ENCODE results near the gene TEX22. TPM values are rescaled to one million over a fixed set of nuclear protein-coding genes. Genes with fewer than 3 reads are reported as not detected.
"Not testable (repeated sequence)": the region's sequence is repeated elsewhere in the genome, so short reads cannot be mapped to it uniquely, and the experiment has no call there.

The TEX22 gene
- 1 to 10 TPM in 5 of 12 donors, under 1 TPM in 5, not detected in 2; 0.11 to 2.3 (median 0.94) TPM for polyA plus RNA-seq (ENCODE audit: insufficient read length in 12 of 12)
- long read RNA-seq, donor 1, result 0 reads
- long read RNA-seq, donor 2, result 0 reads
- long read RNA-seq, donor 3, result 0 reads
- long read RNA-seq, donor 4, result 0 reads
- long read RNA-seq, donor 5, result 0 reads
- long read RNA-seq, donor 6, result 0 reads
- long read RNA-seq, donor 7, result 0 reads
- long read RNA-seq, donor 8, result 0 reads
- long read RNA-seq, donor 9, result 0 reads
- long read RNA-seq, donor 10, result 0 reads
- long read RNA-seq, donor 11, result 0 reads

- peak; percentile 91 for DNase-seq
Measured at GRCh38 chr14:105398044-105398725, at the start of gene TEX22. Gene TEX22 (plus strand): TSS chr14:105398538. CDS start chr14:105399341, 803 bp downstream.

DNA sequence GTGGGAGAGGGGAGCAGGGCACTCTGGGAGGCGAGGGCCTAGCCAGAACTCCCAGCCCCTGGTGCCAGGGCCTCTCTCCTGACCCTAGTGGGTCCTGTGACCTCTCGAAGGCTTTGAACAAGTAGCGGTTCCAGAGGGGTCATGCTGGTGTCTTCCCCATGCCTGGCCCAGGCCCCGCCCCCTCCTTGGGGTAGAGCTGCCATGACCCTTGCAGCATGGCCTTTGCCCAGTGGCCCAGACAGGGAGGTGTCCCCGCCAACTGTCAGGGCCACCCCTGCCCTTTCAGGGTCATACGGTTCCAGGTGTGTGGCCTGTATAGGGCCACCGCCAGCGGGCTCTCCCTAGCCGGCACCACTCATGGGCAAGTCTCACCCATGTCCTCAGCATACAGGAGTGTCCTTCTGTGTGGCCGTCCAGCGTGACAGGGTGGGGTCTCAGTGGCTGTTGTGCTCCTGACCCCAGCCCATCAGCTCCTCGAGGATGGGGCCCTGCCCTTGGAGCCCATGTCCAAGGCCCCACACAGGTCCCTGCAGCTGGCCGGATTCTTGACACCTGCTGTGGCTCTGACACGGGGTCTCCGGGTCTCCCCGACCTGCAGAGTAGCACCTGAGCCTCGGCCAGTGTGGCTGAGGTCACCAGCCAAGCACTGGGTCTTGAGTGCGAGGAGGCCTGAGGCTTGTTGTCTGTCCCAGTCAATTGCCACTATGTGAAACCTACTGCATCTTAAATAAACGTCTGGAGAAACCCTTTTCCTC is 49.2 kb upstream of the TEX22 start:
- no peak for DNase-seq

DNA sequence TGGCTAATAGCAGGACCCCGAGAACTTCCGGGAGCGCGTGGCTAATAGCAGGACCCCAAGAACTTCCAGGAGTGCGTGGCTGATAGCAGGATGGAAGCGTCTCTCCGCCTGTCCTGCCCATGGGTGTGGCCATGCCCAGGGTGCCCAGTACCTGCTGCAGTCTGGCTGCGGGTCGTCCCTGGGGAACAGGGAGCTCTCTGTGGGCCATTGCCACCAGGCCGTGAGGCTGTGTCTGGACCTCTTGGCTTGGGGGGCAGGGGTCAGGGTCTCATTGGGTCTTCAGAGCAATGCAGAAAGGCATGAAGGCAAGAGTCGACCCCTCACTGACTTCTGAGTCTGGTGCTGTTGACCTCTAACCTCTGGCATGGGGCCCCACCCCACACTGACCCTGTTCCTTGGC is 48.3 kb upstream of the TEX22 start:
- no peak for DNase-seq

GRCh38 chr14:105350450-105351244 is 47.7 kb upstream of the TEX22 start:
- no peak for DNase-seq

- DNase-seq, result no peak
Measured at GRCh38 chr14:105351410-105351809, 46.9 kb upstream of the TEX22 start.

DNA sequence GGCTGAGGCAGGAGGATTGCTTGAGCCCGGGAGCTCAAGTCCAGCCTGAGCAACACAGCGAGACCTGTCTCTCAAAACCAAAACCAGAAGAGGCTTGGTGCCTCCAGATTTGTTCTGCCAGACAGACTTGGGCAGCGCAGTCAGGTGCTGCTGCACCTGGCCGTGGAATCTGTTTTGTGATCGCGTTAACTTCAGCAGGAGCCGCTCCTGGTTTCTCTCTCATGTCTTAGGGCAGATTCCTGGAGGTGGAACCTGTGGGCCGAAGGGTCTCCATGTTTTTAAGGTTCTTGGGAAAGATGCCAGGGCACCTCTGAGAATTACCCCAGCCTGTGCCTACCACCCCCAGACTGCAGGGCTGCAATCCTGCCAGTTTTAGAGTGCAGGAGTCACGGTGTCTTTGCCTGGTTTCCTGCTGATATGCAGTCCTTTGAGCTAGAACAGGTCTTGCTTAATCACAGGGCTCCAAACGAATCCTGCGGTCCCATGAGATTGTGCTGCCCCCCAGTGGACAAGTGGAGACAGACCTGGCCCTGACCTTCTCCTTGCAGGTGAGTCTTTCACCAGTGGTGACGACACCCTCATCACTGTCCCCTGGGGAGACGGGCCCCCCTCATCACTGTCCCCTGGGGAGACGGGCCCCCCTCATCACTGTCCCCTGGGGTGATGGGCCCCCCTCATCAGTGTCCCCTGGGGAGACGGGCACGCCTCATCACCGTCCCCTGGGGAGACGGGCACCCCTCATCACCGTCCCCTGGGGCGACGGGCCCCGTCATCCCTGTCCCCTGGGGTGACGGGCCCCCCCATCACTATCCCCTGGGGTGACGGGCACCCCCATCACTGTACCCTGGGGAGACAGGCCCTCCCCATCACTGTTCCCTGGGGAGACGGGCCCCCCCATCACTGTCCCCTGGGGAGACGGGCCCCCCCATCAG is 46.2 kb upstream of the TEX22 start:
- DNase-seq, result peak; percentile 81

DNA sequence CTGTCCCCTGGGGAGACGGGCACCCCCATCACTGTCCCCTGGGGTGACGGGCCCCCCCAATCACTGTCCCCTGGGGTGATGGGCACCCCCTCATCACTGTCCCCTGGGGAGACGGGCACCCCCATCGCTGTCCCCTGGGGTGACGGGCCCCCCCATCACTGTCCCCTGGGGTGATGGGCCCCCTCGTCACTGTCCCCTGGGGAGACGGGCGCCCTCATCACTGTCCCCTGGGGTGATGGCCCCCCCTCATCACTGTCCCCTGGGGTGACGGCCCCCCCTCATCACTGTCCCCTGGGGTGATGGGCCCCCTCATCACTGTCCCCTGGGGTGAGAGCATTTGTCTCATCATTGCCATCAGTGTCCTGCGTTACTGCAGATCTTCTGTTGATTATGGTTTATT is 45.2 kb upstream of the TEX22 start:
- no peak for DNase-seq

DNA sequence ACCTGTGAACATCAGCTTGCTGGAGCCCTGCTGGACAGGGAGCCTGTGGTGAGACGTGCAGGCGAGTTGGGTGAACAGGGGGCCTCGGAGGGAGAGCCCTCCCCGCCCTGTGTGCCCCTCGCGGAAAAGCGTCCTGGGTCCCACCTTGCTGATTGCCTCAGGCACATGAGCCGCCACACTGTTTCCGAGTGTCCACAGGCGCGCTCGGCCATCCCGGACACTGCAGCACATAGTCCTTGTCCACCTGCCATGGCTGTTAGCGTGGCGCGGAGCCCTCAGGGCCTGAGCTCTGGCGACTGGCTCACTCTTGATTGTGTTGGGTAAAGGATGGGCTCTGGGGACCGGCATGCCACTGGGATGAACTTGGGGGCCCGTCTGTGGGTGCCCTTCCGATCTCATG is 43.8 kb upstream of the TEX22 start:
- no peak for DNase-seq

DNA sequence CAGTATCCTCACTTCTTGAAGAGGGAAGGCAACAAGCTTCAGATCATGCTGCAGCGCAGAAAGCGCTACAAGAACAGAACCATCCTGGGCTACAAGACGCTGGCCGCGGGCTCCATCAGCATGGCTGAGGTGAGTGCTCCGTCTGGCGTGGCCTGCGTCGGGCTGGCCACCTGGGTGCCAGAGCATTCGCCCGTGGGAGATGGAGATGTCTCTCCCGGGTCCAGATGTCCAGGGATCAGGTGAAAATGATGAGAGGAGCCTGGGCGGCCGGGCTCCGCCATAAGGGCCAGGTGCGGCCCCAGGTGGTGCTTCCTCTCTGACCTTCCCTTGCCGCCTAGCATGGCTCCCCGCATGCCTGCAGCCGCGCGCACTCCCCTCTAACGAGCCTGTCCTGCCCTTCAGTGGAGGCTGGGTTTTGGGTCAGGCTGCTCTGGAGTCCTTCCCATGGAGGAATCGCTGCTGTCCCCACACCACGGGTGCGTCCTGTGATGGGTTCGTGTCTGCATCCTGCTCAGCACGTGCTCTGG is 43.2 kb upstream of the TEX22 start:
- DNase-seq, result no peak

DNA sequence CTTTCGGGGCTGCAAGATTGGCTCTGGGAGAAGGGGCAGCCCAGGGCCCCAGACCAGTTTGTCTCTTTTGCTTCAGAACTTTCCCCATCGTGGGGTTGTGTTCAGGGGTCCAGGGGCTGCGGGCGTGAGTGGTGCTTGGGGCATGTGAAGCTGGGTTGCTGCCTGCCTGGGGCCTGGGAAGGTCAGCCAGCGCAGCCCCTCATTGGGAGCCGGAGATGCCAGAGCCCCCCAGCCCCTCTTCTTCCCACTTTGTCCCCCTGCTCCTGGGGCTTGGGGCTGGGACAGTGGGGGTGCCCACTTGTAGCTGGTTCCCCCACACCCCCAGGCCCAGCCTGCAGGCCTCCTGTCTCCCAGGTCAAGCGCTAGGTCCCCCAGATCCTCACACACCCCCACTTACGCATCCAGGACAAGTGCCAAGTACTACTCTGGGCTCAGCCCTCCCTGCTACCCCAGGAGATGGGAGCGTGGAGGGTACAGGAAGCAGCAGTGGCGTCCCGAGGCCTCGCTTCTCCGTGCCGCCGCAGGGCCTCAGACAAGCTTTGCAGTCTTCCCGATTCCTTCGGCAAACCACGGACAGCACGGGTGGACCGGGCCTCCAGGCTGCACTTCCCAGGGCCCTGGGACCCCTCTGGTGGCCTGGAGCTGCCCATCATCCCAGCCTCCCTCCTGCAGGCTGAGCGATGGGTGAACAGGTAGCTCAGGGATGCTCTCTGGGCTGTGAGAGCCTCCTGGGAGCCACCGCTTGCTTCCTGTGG is 42.3 kb upstream of the TEX22 start:
- DNase-seq, result no peak

DNA sequence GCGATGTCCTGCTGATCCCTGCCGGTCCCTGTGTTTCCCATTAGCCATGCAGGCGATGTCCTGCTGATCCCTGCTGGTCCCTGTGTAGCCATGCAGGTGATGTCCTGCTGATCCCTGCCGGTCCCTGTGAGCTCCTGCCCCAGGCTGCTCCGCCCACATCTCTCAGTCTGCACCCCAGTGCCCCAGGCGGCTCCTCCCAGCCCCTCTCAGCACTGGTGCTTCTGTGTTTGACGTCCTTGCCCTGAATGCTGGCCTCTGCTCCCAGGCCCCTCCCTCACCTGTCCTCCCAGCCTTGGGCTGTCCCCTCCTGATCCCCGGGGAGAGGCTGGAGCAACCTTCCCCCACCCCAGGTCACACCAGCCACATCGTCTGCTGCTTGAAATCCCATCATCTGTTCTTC is 41.4 kb upstream of the TEX22 start:
- no peak for DNase-seq

- DNase-seq, result no peak
Measured at GRCh38 chr14:105357626-105358025, 40.7 kb upstream of the TEX22 start.

- no peak for DNase-seq
Measured at GRCh38 chr14:105358140-105358846, 40.0 kb upstream of the TEX22 start.

GRCh38 chr14:105358943-105359342 is 39.4 kb upstream of the TEX22 start:
- no peak for DNase-seq

- not testable (repeated sequence) for DNase-seq
Measured at GRCh38 chr14:105361412-105361811, 36.9 kb upstream of the TEX22 start.

DNA sequence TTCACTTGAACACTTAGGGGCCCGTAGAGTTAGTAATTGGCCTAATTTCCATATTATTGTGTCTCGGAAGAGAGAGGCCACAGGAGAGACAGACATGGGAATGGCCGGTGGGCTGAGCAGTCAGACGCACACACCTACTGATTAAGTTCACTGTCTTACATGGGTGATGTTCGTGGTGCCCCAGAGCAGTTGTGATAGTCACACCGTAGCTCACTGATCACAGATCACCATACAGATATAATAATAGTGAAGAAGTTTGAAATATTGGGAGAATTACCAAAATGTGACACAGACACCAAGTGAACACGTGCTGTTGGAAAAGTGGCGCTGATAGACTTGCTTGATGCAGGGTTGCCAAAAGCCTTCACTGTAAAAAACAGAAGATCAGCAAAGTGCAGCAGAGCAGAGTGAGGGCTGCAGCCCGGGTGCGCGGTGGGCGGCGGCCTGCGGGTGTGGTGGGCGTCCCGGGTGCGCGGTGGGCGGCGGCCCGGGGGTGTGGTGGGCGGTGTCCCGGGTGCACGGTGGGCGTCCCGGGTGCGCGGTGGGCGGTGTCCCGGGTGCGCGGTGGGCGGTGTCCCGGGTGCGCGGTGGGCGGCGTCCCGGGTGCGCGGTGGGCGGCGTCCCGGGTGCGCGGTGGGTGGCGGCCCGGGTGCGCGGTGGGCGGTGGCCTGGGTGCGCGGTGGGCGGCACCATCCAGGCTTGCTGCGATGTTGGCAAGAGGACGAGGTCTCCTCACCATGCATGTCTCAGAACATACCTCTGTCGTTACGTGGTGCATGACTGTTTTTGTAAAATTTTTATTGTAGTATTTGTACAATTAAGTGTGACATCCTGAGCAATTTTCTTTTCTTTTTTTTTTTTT is 34.3 kb upstream of the TEX22 start:
- DNase-seq, result no peak

- no peak for DNase-seq
Measured at GRCh38 chr14:105365101-105365500, 33.2 kb upstream of the TEX22 start.

DNA sequence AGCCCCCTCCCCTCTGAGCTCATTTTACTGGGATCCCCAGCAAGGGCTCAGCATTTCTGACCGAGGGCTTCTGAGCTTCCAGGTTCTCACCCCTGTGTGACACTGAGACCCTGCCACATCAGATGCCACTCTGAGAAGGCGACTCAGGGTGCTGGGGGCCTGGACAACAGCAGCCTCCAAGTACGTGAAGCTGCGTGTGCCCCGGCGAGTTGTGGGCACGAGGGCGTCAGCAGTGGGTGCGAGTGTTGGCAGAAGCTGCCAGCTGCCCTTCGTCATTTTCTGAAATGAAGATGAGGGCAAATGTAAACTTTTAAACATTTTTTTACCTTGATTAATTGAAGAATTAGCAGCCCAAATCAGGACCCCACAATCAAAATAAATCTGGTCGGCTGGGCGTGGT is 32.7 kb upstream of the TEX22 start:
- DNase-seq, result no peak

All from muscle of arm (tissue), 14 donors.